Measurements from ENCODE around the gene PRDM11. TPM values are rescaled to one million over a fixed set of nuclear protein-coding genes. Genes with fewer than 3 reads are reported as not detected.

PRDM11 gene
- total RNA-seq, 2 experiments from 2014 or later, result 0.61 to 0.94 TPM

GRCh38 chr11:45216031-45216430 lies 69.6 kb downstream of the PRDM11 start:
- no peak overlapping the region for H3K4me3 Mint-ChIP-seq
- H3K27ac Mint-ChIP-seq, result no peak overlapping the region
- intact Hi-C loops (cut with DNase I, micrococcal nuclease), result no loop called here
- ChIA-PET POLR2A (no interaction called here), CTCF (interaction anchor here (0.5 to 1.4 kb wide), 4 partner anchors 33 to 178 kb away, joined by 3 to 5 read pairs (median 3); no protein-coding TSS in a partner anchor)
- no peaks in the 10 kb centered on the region for H3K9me3 Mint-ChIP-seq (ENCODE audit: low read depth)
- ATAC-seq, result no peak
- peaks cover 3% of the 10 kb centered on the region for H3K36me3 Mint-ChIP-seq (ENCODE audit: low read depth)
- no peaks in the 10 kb centered on the region for H3K4me1 Mint-ChIP-seq
- H3K27me3 Mint-ChIP-seq, result no peaks in the 10 kb centered on the region
- no peak for DNase-seq

- no peak overlapping the region for H3K27ac Mint-ChIP-seq
- H3K4me3 Mint-ChIP-seq, result no peak overlapping the region
- H3K9me3 Mint-ChIP-seq (ENCODE audit: low read depth), result no peaks in the 10 kb centered on the region
- no peaks in the 10 kb centered on the region for H3K27me3 Mint-ChIP-seq
- no peaks in the 10 kb centered on the region for H3K36me3 Mint-ChIP-seq (ENCODE audit: low read depth)
- ATAC-seq (no peak), DNase-seq (no peak)
- H3K4me1 Mint-ChIP-seq, result no peaks in the 10 kb centered on the region
- intact Hi-C loops (cut with DNase I, micrococcal nuclease), result no loop called here
- ChIA-PET POLR2A (no interaction called here), CTCF (interaction anchor here (1.4 kb wide), 1 partner anchor 107 kb away, joined by 5 read pairs; no protein-coding TSS in a partner anchor)
Measured at GRCh38 chr11:45216901-45217300, 70.5 kb downstream of the PRDM11 start.

- no peak for DNase-seq
- H3K36me3 Mint-ChIP-seq (ENCODE audit: low read depth), result no peaks in the 10 kb centered on the region
- H3K9me3 Mint-ChIP-seq (ENCODE audit: low read depth), result no peaks in the 10 kb centered on the region
- ATAC-seq, result no peak
- no peak overlapping the region for H3K27ac Mint-ChIP-seq
- ChIA-PET CTCF (no interaction called here), POLR2A (no interaction called here)
- no peak overlapping the region for H3K4me3 Mint-ChIP-seq
- intact Hi-C loops (cut with DNase I, micrococcal nuclease), result no loop called here
- H3K4me1 Mint-ChIP-seq, result no peaks in the 10 kb centered on the region
- no peaks in the 10 kb centered on the region for H3K27me3 Mint-ChIP-seq
Measured at GRCh38 chr11:45217991-45218390, 71.6 kb downstream of the PRDM11 start.

GRCh38 chr11:45218705-45219104 lies 72.3 kb downstream of the PRDM11 start:
- ATAC-seq (no peak), DNase-seq (no peak)
- Mint-ChIP-seq H3K9me3 (ENCODE audit: low read depth) (no peaks in the 10 kb centered on the region), H3K27me3 (no peaks in the 10 kb centered on the region), H3K4me1 (no peaks in the 10 kb centered on the region), H3K27ac (no peak overlapping the region), H3K36me3 (ENCODE audit: low read depth) (no peaks in the 10 kb centered on the region), H3K4me3 (no peak overlapping the region)
- CTCF ChIA-PET, result no interaction called here
- POLR2A ChIA-PET, result no interaction called here
- intact Hi-C loops (cut with DNase I, micrococcal nuclease), result no loop called here

- no peaks in the 10 kb centered on the region for H3K27me3 Mint-ChIP-seq
- H3K4me1 Mint-ChIP-seq, result no peaks in the 10 kb centered on the region
- H3K36me3 Mint-ChIP-seq (ENCODE audit: low read depth), result no peaks in the 10 kb centered on the region
- no peak overlapping the region for H3K27ac Mint-ChIP-seq
- H3K4me3 Mint-ChIP-seq, result no peak overlapping the region
- DNase-seq, result no peak
- H3K9me3 Mint-ChIP-seq (ENCODE audit: low read depth), result no peaks in the 10 kb centered on the region
- intact Hi-C loops (cut with DNase I, micrococcal nuclease), result no loop called here
- POLR2A ChIA-PET, result no interaction called here
- no peak for ATAC-seq
- CTCF ChIA-PET, result no interaction called here
Measured at GRCh38 chr11:45219411-45219810, 73.0 kb downstream of the PRDM11 start.

- H3K4me3 Mint-ChIP-seq, result no peak overlapping the region
- no peak overlapping the region for H3K27ac Mint-ChIP-seq
- ChIA-PET CTCF (no interaction called here), POLR2A (no interaction called here)
- no peaks in the 10 kb centered on the region for H3K9me3 Mint-ChIP-seq (ENCODE audit: low read depth)
- ATAC-seq, result no peak
- H3K27me3 Mint-ChIP-seq, result no peaks in the 10 kb centered on the region
- peaks cover 6% of the 10 kb centered on the region for H3K36me3 Mint-ChIP-seq (ENCODE audit: low read depth)
- DNase-seq, result no peak
- no peaks in the 10 kb centered on the region for H3K4me1 Mint-ChIP-seq
- intact Hi-C loops (cut with DNase I, micrococcal nuclease), result no loop called here
Measured at GRCh38 chr11:45223496-45223895, 77.1 kb downstream of the PRDM11 start.

GRCh38 chr11:45224766-45225165 lies 78.3 kb downstream of the PRDM11 start:
- ChIA-PET POLR2A (no interaction called here), CTCF (interaction anchor here (1.0 kb wide), 1 partner anchor 637 kb away, joined by 4 read pairs; no protein-coding TSS in a partner anchor)
- intact Hi-C loops (cut with DNase I, micrococcal nuclease), result no loop called here
- no peak overlapping the region for H3K4me3 Mint-ChIP-seq
- H3K4me1 Mint-ChIP-seq, result no peaks in the 10 kb centered on the region
- H3K36me3 Mint-ChIP-seq (ENCODE audit: low read depth), result peaks cover 6% of the 10 kb centered on the region
- no peak for ATAC-seq
- H3K27me3 Mint-ChIP-seq, result no peaks in the 10 kb centered on the region
- DNase-seq, result no peak
- H3K9me3 Mint-ChIP-seq (ENCODE audit: low read depth), result no peaks in the 10 kb centered on the region
- no peak overlapping the region for H3K27ac Mint-ChIP-seq

- POLR2A ChIA-PET, result no interaction called here
- Mint-ChIP-seq H3K36me3 (ENCODE audit: low read depth) (peaks cover 6% of the 10 kb centered on the region), H3K27ac (no peak overlapping the region), H3K9me3 (ENCODE audit: low read depth) (no peaks in the 10 kb centered on the region), H3K4me1 (no peaks in the 10 kb centered on the region), H3K4me3 (no peak overlapping the region), H3K27me3 (no peaks in the 10 kb centered on the region)
- intact Hi-C loops (cut with DNase I, micrococcal nuclease), result no loop called here
- ATAC-seq, result no peak
- CTCF ChIA-PET, result interaction anchor here (1.0 kb wide), 1 partner anchor 636 kb away, joined by 4 read pairs; no protein-coding TSS in a partner anchor
- DNase-seq, result no peak
Measured at GRCh38 chr11:45225277-45225676, 78.8 kb downstream of the PRDM11 start.

GRCh38 chr11:45225961-45226871 lies 79.8 kb downstream of the PRDM11 start:
- no peaks in the 10 kb centered on the region for H3K4me1 Mint-ChIP-seq
- intact Hi-C loops (cut with DNase I, micrococcal nuclease), result no loop called here
- no peak overlapping the region for H3K4me3 Mint-ChIP-seq
- no peaks in the 10 kb centered on the region for H3K27me3 Mint-ChIP-seq
- no peak overlapping the region for H3K27ac Mint-ChIP-seq
- DNase-seq, result no peak
- ChIA-PET CTCF (no interaction called here), POLR2A (no interaction called here)
- no peaks in the 10 kb centered on the region for H3K9me3 Mint-ChIP-seq (ENCODE audit: low read depth)
- ATAC-seq, result no peak
- peaks cover 6% of the 10 kb centered on the region for H3K36me3 Mint-ChIP-seq (ENCODE audit: low read depth)

GRCh38 chr11:45226901-45227300 lies 80.5 kb downstream of the PRDM11 start:
- no peak for DNase-seq
- no peak for ATAC-seq
- CTCF ChIA-PET, result no interaction called here

GRCh38 chr11:45227836-45228235 lies 81.4 kb downstream of the PRDM11 start:
- intact Hi-C loops (cut with DNase I, micrococcal nuclease), result no loop called here
- no peak for ATAC-seq
- H3K9me3 Mint-ChIP-seq (ENCODE audit: low read depth), result no peaks in the 10 kb centered on the region
- POLR2A ChIA-PET, result no interaction called here
- CTCF ChIA-PET, result interaction anchor here (0.6 kb wide), 1 partner anchor 117 kb away, joined by 3 read pairs; no protein-coding TSS in a partner anchor
- peaks cover 6% of the 10 kb centered on the region for H3K36me3 Mint-ChIP-seq (ENCODE audit: low read depth)
- H3K4me3 Mint-ChIP-seq, result no peak overlapping the region
- no peak overlapping the region for H3K27ac Mint-ChIP-seq
- no peaks in the 10 kb centered on the region for H3K4me1 Mint-ChIP-seq
- DNase-seq, result no peak
- H3K27me3 Mint-ChIP-seq, result no peaks in the 10 kb centered on the region

More at GRCh38 chr11:45226901-45227300, 80.5 kb downstream of the PRDM11 start:
- intact Hi-C loops (cut with DNase I, micrococcal nuclease), result no loop called here
- no peak overlapping the region for H3K27ac Mint-ChIP-seq
- POLR2A ChIA-PET, result no interaction called here
- H3K4me1 Mint-ChIP-seq, result no peaks in the 10 kb centered on the region
- H3K27me3 Mint-ChIP-seq, result no peaks in the 10 kb centered on the region
- H3K4me3 Mint-ChIP-seq, result no peak overlapping the region
- peaks cover 6% of the 10 kb centered on the region for H3K36me3 Mint-ChIP-seq (ENCODE audit: low read depth)
- H3K9me3 Mint-ChIP-seq (ENCODE audit: low read depth), result no peaks in the 10 kb centered on the region

GRCh38 chr11:45229401-45230020 lies 83.1 kb downstream of the PRDM11 start:
- CTCF ChIA-PET, result interaction anchor here (0.7 to 1.0 kb wide), 4 partner anchors 8 to 126 kb away, joined by 3 to 4 read pairs (median 4); no protein-coding TSS in a partner anchor

More at GRCh38 chr11:45229401-45230020, 83.1 kb downstream of the PRDM11 start:
- POLR2A ChIA-PET, result interaction anchor here (0.6 kb wide), 1 partner anchor 722 kb away, joined by 4 read pairs; no protein-coding TSS in a partner anchor
- Mint-ChIP-seq H3K9me3 (ENCODE audit: low read depth) (no peaks in the 10 kb centered on the region), H3K27ac (no peak overlapping the region), H3K4me1 (no peaks in the 10 kb centered on the region), H3K4me3 (no peak overlapping the region), H3K27me3 (no peaks in the 10 kb centered on the region), H3K36me3 (ENCODE audit: low read depth) (peaks cover 6% of the 10 kb centered on the region)
- ATAC-seq, result no peak
- intact Hi-C loops (cut with DNase I, micrococcal nuclease), result loop anchor here in 1 of 2 experiments (5.0 kb wide), 1 partner anchor 53 kb away; no protein-coding TSS in a partner anchor
- DNase-seq, result no peak
